ENCODE results near the gene ZC3H7B. TPM values are rescaled to one million over a fixed set of nuclear protein-coding genes. Genes with fewer than 3 reads are reported as not detected.
A peak's percentile ranks its signal among the peaks of the same experiment; 100 is the strongest.
"Not testable (repeated sequence)": the region's sequence is repeated elsewhere in the genome, so short reads cannot be mapped to it uniquely, and the experiment has no call there.

The ZC3H7B gene, protein sequence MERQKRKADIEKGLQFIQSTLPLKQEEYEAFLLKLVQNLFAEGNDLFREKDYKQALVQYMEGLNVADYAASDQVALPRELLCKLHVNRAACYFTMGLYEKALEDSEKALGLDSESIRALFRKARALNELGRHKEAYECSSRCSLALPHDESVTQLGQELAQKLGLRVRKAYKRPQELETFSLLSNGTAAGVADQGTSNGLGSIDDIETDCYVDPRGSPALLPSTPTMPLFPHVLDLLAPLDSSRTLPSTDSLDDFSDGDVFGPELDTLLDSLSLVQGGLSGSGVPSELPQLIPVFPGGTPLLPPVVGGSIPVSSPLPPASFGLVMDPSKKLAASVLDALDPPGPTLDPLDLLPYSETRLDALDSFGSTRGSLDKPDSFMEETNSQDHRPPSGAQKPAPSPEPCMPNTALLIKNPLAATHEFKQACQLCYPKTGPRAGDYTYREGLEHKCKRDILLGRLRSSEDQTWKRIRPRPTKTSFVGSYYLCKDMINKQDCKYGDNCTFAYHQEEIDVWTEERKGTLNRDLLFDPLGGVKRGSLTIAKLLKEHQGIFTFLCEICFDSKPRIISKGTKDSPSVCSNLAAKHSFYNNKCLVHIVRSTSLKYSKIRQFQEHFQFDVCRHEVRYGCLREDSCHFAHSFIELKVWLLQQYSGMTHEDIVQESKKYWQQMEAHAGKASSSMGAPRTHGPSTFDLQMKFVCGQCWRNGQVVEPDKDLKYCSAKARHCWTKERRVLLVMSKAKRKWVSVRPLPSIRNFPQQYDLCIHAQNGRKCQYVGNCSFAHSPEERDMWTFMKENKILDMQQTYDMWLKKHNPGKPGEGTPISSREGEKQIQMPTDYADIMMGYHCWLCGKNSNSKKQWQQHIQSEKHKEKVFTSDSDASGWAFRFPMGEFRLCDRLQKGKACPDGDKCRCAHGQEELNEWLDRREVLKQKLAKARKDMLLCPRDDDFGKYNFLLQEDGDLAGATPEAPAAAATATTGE
- total RNA-seq (2014; rRNA removed; shearing (Covaris generic)) = 55.7 and 58.7 TPM in 2 replicates
- polyA plus RNA-seq (2015; cell fraction: cytosol; rRNA removed) = 38.4 and 40.3 TPM in 2 replicates
- 42.5 and 44.0 TPM in 2 replicates for polyA plus RNA-seq (2015; cell fraction: nucleus; rRNA removed)

DNA sequence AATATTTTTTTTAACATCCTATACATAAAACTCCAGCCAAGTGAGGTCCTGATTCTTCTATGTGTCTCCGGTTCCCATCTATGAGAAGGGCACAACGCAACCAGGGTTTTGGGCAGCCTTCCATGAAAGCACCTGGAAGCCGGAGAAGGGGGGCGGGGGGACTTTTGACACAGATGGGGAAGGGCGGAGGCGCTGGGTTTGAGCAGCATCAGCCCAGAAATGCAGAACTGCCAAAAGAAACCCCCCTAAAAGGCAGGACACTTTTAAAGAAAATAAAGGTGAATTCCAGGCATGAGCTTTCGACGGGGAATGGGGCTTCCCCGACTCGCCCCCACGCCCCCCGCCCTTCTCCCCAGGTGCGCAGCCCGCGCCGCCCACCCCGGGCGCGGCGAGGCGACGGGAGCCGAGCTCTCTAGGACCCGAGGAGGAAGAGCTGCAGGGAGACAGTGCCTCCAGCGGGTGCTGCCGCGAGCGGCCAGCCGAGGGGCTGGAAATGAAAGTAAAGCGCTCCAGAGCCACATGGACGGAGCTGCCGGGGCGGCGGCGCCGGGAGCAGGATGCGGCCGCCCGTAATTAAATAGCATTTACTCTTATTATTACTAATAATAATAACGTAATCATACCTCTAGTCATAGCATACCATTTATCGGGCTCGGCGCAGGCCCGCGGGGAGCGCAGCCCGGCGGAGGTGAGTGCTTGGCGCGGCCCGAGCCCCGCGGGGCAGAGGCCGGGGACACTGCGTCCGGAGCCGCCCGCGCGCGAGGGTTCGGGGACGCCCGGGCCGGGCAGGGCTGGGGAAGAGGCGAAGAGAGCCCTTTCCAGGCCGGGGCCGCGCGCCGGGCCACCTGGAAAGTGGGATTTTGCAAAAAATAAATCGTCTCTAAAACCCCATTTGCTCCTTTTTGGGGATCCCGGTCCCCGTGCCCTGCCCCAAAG is at the start of gene ZC3H7B:
Gene ZC3H7B, plus strand, starts transcription at position 441 of the 936 bp plus-strand sequence. CDS start 19,136 bp downstream, outside the sequence.
- peak; percentile 78 for DNase-seq (ENCODE audit: low read depth)

DNA sequence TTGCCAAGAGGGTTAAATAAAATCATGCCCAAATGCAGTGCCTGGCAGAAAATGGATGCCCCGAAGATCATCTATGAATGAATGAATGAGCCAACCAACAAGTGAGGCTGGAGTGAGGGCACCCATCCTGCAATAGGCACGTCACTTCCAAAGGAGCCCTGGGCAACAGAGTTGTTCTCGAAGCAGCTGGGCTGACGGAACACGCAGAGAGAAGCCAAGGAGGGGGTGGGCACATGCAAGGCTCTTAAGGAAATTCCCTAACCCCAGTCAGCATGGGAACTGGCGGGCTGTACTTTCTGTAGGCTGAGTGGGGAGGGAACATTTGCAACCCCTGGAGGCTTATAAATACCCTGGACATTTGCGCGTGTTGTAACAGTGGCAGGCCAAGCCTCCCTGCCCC is 49.0 kb upstream of the ZC3H7B start:
- no peak for DNase-seq (ENCODE audit: low read depth)

DNA sequence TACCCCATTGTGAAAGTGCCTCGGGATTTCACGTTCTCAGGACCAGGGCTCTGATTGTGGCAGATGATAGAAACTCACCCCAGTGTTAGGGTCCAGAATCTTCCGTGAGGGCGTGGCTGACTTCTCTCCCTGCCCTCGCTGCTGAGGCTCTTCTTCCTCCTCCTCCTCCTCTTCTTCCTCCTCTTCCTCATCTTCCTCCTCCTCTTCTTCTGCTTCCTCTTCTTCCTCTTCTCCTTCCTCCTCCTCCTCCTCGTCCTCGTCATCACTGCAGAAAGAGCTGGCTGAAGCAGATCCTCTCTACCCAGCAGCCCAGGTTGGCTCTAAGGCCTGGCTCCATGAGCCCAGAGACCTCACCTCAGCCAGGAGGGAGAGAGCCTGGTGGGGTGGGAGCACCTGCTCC is 47.1 kb upstream of the ZC3H7B start:
- no peak for DNase-seq (ENCODE audit: low read depth)

DNA sequence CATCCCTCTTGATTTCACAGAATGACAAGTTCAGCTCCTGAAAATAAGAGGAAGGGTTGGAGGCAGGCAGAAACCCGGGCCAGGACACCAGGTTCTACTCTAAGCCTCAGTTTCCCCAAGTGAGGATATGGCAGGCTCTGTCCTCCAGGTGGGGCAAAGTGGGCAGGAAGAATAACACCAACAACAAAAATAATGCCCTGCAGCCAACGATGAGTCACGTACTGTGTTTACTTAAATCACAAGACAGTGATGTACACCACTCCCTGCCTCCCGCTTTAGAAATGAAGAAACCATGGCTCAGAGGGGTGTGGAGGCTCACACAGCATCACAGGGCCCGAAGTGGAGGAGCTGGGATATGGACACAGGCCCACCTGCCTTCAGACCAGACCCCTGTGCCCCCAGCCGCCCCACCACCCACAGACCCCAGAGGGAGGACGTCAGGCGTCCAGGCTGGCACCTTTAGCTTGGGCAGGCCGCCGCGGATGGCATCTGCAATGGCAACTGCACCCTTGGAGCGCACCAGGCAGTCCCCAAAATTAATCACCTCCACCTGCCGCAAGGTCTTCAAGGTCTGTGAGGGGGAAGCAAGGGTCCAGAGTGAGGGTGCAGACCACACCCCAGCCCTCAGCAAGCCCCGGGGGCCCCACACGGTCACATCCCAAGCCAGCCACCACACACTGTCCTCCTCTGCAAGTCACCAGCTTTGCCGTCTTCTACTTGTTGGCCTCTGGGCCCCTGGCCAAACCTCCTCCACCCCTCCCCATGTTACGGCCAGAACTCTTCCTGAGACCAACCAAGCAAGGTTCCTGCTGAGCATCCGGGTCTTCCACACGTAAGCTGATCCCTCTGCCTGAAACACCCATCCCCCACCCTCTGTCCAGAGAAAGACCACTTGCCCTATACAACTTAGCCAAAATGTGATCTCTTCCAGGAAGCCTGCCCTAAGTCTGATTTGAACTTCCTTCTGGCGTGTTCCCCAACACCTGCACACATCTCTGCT is 44.8 kb upstream of the ZC3H7B start:
- peak; percentile 53 for DNase-seq (ENCODE audit: low read depth)

DNA sequence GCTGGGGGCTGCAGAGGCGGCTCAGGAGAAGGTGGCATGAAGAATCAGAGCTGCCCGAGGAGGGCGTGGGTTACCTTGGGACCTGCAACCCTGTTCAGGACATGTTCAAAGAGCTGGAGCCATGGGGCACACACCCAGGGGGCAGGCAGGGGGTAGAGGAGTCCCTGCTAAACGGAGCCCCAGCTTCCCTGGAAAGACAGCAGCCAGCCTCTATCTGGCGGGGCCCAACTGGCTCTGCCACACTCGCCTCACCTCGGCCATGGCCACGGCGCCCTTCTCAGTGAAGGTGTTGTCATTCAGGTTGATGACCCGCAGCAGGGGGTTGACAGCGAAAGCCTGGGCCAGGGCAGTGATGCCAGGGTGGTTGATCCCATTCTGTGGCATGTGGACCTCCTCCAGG is 43.6 kb upstream of the ZC3H7B start:
- no peak for DNase-seq (ENCODE audit: low read depth)

DNA sequence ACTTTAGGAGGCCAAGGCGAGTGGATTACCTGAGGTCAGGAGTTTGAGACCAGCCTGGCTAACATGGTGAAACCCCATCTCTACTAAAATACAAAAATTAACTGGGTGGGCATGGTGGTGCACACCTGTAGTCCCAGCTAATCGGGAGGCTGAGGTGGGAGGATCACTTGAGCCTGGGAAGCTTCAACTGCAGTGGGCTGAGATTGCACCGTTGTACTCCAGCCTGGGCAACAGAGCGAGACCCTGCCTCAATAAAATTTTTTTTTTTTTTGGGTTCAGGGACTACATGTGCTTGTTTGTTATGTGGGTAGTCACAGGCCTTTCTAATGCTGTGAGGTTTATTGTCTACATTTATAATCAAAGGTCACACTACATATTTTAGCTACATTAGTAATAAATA is 41.6 kb upstream of the ZC3H7B start:
- DNase-seq (ENCODE audit: low read depth) = not testable (repeated sequence)

DNA sequence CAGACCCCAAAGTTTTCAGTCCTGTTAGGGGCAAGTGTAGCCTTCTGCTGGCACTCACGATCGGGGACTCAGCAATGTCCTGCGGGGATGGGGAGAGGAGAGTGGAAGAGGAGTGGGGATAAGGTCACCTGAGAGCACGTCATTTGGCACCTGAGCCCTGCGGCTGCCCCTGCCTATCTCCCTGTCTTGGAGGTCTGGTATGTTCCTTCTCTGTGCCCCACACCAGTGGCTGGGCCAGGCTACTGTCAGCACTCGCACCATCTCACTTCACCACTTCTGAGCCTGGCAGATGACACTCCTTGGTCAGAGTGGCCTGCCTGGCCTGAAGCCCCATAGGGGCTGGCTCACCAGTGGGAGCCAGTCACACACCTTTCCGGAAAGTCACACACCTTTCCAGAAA is 40.5 kb upstream of the ZC3H7B start:
- DNase-seq (ENCODE audit: low read depth) = no peak

DNA sequence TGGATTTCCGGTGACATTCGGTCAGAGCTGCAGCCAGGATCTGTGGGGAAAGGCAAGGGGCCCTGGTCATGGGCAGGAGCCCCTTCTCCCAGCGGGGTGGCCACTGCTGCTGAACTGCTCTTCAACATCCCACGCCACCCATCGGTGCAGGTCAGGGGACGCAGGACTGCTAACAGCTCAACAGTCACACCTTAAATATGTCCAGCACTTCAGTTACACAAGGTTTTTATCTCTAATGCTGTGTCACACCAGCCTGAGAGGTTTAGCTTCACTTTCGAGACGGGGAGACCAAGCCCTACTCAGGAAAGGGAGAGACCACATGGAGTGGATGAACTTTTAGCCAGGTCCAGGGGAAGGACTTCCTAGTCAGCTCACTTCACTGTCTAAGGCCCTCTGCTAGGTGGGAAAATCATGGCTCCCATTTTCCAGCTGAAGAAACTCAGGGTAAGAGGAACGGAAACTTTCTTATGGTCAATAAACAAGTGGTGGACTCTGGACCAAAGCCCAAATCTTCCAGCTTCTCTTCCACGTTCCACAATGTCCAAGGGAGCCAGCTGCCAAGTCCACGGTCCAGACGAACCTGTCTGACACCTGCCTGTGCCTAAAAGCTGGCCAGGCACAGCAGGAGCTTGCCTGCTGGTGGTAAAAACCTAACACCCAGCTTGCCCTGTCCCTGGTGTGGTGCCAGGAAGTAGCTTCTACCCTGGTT is 39.6 kb upstream of the ZC3H7B start:
- no peak for DNase-seq (ENCODE audit: low read depth)

DNA sequence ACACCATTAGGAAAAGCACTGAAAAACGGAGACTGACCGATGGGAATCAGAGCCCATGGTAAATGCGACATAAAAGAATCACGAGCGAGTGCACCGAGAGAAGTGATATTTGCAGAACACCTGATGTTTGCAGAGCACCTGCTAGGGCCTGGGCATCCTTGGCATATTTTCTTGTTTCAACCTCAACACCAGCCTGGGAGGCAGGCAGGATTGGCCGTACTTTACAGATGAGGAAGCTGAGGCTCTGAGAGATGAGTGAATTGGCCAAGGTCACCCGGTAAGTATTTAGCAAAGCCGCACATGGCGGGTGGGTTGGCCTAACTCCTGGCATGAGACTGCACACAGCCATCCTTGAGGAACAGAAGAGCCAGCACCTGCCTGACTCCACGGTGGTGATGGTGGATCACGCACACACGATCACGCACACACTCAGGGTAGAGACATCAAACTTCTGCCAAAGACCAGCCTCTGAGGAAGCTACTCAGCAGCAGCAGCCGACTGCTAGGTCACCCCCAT is 39.0 kb upstream of the ZC3H7B start:
- DNase-seq (ENCODE audit: low read depth) = no peak

DNA sequence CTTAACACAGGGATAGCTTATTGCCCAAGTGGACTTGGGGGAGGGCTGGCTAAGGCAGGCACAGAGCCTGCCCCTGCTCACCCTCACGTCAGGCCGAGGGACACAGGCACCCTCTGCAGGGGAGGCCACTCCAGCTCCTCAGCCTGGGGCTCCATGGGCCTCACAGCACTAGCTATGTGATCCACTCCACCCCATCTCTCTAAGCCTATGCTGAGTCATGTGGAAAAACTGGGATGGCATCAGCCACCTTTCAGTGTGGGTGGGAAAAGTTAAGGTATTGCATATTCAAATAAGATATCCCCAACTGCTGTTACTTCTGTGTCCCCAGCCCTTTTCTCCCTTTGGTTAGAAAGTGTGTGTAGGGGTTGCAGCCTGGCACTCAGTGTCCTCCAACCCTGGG is 37.6 kb upstream of the ZC3H7B start:
- no peak for DNase-seq (ENCODE audit: low read depth)

DNA sequence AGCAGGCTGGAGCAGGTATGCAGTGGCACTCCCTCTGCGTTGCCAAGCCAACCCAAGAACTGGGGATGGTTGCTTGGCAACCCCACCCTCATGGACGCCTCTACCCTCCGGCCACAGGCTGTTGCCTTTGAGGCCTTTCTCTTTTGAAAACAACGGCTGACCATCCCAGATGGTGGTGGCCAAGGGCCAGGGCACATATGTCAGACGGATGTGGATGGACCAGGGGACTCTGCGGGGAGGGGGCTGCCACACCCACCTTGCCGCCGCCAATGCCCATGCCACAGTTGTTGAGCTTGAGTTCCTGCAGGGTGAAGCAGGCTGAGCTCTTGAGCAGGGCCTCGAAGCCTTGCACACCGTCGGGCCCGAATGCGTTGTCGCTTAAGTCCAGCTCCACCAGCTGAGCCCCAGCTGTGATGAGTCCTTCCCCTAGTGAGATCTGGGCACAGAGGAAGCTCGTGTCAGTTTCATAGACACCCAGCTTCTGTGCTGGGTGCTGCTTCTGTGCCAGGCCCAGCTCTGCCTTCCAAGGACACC is 36.9 kb upstream of the ZC3H7B start:
- no peak for DNase-seq (ENCODE audit: low read depth)

DNA sequence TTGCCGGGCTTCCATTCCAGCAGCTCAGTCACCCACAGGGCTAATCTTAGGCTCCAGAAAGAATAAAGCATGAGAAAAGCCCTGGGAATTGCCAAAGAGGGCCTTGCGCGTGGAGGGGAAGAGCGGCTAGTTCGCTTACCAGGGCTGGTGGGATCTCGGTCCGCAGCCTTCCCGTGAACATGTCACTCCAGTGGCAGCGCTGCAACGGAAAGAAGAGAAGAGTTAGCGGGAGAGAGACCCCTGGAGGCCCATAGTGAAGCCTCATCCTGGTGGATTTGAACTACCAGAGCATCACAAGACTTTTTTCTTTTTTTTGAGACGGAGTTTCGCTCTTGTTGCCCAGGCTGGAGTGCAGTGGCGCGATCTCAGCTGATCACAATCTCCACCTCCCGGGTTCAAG is 33.4 kb upstream of the ZC3H7B start:
- no peak for DNase-seq (ENCODE audit: low read depth)

DNA sequence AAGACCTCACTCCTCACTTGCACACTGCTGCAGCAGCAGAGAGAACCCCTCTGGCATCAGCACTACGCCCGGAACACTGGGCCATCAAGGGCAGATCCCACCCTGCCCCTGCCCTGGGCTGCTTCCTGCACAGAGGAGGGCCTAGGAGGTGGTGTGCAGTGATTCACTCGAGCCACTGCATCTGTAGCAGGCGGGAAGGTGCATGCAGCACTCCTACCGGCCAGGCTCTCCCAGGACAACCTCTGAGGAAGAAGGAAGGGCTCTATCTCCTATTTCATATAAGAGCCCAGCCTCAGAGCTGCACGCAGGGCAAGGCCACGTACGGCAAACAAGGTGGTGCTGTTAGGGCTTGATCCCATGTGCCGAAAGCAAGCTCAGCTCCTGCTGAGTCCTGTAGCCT is 29.5 kb upstream of the ZC3H7B start:
- no peak for DNase-seq (ENCODE audit: low read depth)

DNA sequence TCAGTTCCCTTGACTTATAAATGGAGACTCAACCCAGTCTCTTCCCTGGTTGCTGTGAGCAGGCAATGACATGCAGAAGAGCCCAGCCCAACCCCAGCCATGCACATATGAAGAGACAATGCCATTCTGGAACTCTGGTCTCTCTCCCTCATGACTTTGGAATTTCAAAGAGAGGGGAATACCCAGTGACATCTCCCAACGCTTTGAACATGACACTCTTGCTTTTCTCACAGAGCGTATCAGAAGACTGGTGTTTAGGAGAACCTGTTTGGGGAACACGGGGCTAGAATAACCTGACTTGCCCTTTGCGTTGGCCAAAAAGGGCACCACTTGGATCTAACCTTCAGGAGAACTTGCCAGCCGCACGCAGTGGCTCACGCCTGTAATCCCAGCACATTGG is 28.2 kb upstream of the ZC3H7B start:
- DNase-seq (ENCODE audit: low read depth) = no peak

DNA sequence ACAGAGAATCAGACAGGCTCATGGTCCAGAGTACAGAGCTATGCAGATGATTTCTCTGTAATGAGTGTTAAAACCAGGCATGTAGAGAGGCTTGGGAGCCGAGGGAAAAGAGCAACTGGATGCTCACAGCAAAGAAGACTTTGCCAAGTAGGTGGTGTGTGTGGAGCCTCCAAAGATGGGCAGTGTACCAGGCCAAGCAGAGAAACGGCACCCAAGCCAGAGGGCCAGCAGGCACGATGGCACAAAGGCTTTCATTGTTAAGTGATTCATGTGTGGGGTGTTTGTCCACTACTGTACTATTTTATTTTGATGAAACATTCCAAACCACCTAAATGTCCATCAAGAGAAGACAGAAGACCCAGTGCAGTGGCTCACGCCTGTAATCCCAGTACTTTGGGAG is 26.5 kb upstream of the ZC3H7B start:
- DNase-seq (ENCODE audit: low read depth) = no peak

DNA sequence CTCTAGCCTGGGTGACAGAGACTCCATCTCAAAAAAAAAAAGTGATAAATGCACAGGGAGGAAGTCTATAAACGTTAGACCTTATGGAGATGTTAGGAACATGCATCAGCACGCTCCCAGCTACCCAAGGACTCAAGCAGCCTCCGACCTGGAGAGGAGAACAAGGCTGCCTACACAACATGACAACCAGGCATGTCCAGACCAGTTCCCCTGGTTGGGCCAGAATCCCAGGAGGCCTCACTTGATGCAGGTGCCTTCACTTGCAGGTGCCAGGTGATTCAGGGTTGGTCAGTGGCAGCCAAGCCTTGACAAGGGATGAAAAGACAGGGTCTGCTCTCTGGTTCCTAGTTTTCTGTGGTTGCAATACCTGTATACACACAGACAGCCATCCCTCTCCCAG is 21.3 kb upstream of the ZC3H7B start:
- DNase-seq (ENCODE audit: low read depth) = no peak

DNA sequence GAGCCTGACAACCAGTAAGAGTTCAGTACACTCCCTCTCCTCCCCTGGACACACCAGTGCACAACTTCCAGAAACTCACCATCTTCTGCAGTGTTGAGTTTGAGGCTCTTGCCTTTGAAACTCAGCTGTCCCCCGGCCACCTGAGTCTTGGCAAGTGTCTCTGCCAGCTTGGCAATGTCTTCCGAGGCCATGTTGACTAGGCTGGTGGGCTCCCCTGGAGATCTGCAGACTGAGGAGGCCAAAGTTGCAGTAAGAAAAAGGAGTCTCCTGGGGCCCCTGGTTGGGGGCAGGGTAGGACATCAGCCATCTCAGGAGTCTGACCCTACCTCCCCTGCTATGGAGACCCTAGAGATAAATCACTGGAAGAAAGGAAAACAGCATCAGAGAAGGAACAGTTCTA is 20.5 kb upstream of the ZC3H7B start:
- DNase-seq (ENCODE audit: low read depth) = no peak

DNA sequence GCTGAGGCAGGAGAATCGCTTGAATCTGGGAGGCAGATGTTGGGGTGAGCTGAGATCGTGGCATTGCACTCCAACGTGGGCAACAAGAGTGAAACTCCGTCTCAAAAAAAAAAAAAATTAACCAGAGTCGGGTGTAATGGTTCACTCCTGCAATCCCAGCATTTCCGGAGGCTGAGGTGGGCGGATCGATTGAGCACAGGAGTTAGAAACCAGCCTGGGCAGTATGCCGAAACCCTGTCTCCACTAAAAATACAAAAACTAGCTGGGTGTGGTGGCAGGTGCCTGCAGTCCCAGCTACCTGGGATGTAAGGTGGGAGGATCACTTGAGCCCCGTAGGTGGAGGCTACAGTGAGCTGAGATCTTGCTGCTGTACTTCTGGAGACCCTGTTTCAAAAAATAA is 16.9 kb upstream of the ZC3H7B start:
- no peak for DNase-seq (ENCODE audit: low read depth)

DNA sequence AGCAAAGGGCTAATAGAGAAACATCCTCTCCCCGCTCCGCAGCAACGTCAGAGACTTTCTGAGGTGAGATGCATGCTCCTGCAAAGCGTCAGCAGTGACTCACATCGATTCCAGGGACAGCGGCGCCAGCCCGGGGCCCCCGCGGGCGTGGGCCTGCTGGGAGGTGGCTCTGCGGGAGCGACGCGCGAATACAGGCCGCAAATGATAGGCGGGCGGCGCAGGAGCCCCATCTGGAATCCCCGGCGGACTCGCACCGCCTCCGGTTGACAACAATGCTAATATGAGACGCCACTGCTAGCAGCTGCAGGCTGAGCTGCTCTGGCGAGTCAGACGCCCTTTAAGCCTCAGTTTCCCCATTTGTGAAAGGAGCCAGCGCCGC is 15.9 kb upstream of the ZC3H7B start:
- DNase-seq (ENCODE audit: low read depth) = peak; percentile 88
